Dedifferentiated amniotic fluid mesenchymal stem cell (primary cell): ENCODE measurements around the gene FOXK1.
"Not testable (repeated sequence)": the region's sequence is repeated elsewhere in the genome, so short reads cannot be mapped to it uniquely, and the experiment has no call there.

Experiments
- DNase-seq: peaks from one replicate; pipeline ENCODE4 v3.0.0-alpha.2; 2016; ENCODE audit errors: extremely low spot score

Gene FOXK1

DNA sequence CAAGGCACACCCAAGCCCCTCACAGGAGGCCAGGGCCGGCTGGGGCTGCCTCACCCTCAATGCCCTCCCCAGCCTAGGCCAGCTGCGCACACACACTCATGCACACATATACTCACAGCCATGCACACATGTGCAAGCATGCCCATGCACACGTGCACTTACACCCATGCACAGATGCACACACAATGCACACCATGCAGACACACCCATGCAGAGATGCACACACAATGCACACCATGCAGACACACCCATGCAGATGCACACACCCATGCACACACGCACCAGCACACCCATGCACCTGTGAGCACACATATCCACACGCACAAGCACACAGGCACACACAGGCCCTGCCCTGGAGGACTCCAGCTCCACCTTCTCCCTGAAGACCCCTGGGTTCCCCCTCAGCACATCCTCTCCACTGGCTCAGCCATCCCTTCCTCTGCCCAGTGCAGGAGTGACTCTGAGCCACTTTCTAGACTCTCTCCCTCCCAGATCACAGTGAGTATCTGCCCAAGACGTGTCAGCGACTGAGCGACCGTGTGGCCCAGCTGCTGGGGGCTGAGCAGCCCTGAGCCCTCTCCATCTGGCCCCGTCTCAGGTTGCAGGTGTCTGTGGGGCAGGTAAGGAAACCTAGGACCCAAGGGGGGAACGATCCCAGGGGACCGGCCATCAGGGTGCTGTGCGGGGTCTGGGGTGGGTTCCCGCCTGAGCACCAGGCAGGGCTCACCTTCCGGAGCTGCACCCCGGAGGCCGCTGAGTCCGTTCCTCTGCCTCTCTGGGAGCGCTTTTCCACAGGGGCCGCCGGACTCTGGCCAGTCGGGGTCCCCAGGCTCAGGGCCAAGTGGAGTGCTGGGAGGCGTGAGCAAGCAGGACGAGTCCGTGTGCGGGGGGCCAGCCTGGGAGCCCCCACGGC is 119.1 kb downstream of the FOXK1 start:
- no peak for DNase-seq

DNA sequence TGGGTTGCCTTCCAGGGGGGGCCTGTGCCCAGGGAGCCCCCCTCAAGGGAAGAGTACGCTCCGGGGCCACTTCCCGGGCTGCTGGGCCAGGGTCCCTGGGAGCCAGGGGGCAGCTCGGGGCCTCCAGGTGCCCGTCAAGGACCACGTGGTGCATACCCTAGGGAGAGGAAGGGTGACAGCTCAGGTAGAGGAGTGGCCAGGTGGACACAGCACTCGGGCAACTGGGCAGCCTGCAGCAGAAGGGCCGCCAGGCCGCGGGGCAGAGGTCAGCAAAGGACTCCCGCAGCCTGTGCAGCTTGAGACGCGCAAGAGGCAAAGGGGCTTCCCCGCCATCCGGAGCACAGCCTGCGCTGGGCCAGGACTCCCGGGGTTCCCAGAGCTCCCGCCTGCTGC is 119.7 kb downstream of the FOXK1 start:
- DNase-seq, result no peak

DNA sequence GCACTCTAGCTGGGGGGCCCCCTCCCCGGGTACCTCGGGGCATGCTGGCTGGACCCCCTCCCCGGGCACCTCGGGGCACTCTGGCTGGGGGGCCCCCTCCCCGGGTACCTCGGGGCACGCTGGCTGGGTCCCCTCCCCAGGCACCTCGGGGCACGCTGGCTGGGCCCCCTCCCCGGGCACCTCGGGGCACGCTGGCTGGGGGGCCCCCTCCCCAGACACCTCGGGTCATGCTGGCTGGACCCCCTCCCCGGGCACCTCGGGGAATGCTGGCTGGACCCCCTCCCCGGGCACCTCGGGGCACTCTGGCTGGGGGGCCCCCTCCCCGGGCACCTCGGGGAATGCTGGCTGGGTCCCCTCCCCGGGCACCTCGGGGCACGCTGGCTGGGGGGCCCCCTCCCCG is 120.5 kb downstream of the FOXK1 start:
- DNase-seq, result not testable (repeated sequence)

DNA sequence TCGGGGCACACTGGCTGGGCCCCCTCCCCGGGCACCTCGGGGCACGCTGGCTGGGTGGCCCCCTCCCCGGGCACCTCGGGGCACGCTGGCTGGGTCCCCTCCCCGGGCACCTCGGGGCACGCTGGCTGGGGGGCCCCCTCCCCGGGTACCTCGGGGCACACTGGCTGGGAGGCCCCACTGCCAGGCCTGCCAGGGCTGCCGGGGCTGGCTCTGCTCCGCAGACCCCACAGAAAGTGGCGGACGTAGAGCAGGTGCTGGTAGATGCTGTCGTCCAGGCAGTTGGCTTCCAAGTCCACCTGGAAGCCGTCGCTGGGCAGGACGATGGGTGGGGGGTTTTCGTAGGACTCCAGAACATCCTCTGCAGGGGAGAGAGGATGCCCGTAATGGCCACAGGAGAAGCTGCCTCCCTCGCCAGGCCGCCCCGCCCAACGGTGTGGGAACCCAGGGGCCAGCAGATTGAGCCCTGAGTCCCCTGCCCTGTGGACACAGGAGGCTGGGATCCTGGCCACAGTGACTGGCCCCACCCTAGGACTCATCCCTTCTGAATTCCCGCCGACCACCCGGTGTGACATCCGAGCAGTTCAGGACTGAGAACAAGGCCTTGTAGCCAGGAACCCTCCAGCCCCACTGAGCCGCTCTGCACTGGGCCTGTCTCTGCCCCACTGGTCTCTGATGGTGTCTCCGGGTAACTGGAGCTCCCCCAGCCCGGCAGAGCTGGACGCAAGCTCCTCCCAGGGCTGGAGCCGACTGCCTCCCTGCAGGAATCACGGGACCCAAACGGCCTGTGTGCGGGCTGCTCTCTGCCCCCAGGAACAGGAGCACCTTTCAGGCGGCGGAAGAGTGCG is 121.5 kb downstream of the FOXK1 start:
- no peak for DNase-seq

DNA sequence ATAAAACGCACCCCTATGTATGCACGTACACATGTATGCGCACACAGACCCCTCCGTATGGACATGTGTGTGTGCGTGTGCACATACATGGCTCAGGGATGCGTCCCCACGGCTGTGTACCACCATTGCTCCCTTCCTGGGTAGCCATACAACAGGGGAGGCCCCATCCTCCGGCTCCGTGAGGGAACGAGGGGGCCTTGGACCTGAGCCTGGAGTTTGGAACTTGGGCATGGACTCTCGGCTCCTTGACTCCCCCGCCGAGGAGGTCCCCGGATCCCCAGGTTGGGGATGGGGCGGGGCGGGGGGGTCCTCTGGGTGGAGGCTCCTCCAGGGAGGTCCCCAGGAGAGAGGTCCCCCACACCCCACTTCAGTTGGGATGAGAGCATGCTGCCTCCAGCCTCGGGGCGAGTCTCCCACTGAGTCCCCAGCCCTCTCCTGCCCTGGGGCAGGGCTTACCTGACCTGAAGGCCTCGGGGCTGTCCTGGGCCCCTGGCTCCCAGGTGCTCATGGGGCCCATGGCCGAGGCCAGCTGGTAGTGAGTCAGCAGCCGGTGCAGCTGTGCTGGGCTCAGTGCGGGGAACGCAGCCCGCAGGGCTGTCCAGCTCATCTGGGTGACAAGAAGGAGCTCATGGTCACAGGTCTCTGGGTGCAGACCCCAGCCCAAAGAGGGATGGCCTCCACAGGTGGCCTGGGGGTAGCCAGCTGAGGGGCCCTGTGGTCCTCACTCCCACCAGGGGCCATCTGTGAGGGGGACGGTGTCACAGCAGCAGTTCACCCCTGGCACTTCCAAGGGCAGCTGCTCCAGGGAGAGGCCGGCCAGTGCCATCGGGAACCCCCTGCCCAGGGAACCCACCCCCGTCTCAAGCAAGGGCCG is 123.3 kb downstream of the FOXK1 start:
- no peak for DNase-seq

DNA sequence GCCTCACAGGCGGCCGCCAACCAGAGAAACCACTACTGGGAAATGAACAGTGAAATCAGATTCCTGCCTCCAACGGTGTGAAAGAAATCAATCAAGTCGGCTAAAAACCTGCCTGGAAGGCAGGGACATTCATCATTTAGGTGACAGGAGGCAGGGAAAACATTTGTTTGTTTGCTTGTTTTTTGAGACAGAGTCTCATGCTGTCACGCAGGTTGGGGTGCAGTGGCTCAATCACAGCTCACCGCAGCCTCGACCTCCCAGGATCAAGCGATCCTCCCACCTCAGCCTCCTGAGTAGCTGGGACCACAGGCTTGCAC is 123.8 kb downstream of the FOXK1 start:
- DNase-seq, result no peak

DNA sequence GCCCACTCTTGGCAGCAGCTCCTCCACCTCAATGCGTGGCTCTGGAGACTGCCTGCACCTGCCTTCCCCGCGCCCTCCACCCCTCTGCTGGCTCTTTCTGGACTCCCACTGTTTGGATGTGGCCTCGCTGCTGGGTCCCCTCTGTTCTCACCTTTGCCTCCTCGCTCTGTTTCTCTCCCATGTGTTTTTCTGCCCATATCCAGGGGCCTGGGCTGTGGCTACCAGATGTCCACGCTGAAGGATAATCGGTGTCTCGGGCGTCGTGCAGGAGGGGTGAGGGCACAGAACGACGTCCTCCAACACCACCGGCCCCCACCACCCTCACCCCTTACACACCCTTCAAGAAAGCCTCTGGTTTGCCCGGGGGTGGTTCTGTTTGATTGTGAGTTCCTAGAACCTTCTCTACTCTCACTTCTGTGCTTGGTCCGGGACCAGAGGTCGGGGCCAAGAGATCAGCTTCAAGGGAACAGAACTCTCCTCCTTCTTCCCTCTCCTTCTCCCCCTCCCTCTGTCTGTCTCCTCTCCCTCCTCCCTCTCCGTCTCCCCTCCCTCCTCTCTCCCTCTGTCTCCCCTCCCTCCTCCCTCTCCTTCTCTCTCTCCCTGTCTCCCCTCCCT is 125.0 kb downstream of the FOXK1 start:
- DNase-seq, result no peak

DNA sequence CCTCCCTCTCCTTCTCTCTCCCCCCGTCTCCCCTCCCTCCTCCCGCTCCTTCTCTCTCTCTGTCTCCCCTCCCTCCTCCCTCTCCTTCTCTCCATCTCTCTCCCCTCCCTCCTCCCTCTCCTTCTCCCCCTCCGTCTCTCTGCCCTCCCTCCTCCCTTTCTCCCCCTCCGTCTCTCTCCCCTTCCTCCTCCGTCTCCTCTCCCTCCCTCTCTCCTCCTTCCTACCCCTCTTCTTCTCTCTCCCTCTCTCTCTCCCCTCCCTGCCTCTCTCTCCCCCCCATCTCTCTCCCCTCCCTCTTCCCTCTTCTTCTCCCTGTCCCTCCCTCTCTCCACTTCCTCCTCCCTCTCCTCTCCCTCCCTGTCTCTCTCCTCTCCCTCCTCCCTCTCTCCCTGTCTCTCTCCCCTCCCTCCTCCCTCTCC is 125.5 kb downstream of the FOXK1 start:
- no peak for DNase-seq

DNA sequence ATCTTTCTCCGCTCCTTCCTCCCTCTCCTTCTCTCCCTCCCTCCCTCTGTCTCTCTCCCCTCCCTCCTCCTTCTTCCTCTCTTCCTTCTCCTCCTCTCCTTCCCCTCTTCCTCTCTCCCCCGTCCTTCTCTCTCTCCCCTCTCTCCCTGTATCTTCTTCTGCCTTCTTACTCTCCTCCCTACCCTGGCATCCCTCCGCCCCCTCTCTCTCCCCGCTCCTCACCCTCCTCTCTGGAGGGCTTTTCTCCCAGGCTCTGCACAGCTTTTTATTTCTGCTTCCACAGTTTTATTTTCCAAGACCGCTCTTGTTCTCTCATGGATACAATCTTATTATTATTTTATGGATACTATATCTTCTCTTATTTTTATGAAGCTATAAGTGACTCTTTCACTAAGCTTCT is 125.9 kb downstream of the FOXK1 start:
- no peak for DNase-seq

DNA sequence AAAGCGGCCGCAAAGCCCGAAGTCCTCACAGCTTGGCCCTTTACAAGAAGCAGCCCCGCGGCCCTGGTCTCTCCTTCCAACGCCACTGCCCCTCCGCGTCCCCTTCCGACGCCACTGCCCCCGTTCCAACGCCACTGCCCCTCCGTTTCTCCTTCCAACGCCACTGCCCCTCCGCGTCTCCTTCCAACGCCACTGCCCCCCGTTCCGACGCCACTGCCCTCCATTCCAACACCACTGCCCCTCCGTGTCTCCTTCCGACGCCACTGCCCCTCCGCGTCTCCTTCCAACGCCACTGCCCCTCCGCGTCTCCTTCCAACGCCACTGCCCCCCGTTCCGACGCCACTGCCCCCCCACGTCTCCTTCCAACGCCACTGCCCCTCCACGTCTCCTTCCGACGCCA is 126.5 kb downstream of the FOXK1 start:
- no peak for DNase-seq

DNA sequence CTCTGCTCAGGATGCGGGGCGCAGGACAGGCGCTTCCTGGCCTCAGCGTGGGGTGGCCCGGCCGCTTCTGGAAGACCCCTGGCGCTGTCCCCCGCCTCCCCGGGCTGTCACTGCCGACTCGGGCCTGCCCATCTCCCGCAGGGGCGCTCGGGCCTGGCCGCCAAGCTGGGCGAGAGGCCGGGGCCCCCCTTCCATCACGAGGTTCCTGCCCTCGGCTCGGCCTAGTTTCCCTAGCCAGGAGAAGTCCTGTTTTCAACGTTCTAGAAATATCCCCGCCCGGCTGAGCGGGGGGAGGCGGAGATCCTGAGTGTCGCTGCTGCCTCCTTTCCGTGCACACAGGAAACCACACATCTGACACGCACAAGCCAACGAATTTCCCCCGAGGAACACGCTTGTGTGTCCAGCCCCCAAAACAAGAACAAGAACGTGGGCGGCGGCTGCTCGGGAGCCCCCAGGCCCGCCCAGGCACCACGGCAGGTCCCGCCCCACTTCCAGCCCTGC is 127.0 kb downstream of the FOXK1 start:
- no peak for DNase-seq

DNA sequence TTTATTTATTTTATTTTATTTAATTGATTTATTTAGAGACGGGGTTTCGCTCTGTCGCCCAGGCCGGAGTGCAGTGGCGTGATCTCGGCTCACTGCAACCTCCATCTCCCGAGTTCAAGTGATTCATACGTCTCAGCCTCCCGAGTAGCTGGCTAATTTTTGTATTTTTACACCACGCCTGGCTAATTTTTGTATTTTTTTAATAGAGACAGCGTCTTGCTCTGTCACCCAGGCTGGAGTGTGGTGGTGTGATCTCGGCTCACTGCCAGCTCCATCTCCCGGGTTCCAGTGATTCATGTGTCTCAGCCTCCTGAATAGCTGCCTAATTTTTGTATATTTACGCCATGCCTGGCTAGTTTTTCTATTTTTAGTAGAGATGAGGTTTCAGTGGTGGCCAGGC is 127.6 kb downstream of the FOXK1 start:
- no peak for DNase-seq

DNA sequence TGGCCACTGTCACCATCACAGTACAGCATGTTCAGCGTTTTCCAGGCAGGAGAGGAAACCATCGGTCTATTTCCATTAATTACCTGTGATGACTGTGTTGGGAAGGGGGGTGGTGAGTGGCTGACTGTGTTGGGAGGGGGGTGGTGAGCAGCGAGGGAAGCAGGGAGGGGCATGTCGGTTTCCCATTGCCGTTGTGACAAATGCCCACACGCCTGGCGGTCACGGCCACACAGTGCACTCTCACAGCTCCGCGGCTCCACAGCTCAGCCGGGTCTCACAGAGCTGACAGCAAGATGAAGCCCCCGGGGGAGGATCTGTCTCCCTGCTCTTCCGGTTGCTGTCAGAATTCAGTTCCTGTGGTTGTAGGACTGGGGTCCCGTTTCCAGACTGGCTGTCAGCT is 132.3 kb downstream of the FOXK1 start:
- DNase-seq, result no peak

DNA sequence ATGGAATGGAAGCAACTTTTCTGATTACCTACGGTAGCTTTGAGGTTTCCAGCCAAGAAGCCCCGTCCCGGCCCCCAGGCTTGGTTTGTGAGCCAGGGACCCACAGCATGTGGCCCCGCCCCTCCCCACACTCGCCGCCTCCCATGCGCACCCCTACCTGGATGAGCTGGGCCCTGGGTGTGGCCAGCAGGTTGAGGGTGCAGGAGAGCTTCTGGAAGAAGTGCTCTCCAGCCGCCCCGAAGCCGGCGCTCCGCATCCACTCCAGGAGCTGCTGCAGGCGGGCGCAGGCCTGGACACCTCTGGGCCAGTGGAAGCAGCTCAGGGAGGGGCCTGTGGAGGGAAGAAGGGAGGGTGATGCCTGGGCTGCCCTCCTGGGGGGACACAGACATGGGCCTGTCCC is 133.0 kb downstream of the FOXK1 start:
- DNase-seq, result no peak

DNA sequence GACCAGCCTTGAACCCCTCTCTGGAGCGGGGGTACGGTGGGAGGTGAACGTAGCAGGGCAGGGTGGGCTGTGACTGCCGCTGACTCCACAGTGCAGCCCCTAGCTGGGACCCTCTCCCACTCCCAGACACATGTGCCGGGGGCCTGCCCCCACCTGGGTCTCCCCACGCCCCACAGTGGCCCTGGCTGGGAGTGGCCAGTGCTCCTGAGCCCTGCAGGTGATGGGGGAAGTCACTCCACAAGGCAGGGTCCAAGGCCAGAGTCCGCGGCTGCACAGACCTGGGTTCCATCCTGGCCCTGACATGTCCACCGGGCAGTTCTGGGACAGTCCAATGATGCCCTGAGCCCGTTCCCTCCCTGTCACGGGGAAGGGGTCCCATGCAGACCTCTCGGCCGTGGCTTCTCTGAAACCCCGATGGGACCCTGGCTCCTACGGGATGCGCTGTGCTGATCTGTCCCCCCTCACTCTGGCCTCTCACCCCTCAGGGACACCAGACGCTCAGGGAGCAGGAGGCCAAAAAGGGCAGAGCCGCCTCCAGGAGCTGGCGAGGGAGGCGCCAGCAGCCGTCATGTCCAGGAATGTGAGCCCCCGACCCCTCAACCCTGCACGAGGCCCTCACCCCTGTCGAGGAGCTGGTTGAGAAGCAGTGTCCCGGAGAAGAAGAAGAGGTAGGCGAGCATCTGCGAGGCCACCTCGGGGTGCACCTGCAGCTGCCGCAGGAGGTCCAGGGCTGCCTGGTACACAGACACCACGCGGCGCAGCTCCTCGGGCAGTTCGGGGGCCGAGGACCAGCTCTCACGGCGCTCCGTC is 133.7 kb downstream of the FOXK1 start:
- DNase-seq, result no peak

DNA sequence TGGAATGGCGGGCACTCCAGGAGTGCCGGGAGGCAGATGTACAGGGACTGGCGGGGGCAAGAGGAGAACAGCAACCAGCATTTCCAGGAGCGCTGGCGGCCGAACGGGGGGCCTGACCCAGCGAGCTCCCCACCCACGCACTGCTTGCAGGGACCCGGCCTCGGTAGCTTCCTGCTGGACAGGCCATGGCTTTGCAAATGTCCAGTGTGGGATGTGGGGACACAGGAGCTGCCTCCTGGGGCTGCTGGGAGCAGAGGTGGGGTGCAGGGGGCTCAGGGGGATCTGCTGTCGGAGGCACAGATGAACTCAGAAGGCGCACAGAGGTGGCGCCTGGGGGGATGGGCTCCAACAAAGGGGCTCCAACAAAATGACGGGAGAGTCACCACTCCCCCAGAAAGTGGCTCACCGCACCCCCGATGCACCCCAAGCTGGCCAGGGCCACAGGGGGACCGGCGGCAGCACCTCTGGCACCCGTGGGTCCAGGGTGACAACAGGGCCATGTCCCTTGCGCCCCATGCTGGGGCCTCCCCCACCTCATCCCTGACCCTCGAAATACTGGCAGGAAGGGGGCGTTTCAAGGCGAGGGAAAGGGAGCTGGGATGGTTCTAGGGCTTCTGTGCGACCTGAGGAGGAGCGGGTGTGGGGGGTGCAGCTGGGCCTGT is 134.5 kb downstream of the FOXK1 start:
- DNase-seq, result no peak

DNA sequence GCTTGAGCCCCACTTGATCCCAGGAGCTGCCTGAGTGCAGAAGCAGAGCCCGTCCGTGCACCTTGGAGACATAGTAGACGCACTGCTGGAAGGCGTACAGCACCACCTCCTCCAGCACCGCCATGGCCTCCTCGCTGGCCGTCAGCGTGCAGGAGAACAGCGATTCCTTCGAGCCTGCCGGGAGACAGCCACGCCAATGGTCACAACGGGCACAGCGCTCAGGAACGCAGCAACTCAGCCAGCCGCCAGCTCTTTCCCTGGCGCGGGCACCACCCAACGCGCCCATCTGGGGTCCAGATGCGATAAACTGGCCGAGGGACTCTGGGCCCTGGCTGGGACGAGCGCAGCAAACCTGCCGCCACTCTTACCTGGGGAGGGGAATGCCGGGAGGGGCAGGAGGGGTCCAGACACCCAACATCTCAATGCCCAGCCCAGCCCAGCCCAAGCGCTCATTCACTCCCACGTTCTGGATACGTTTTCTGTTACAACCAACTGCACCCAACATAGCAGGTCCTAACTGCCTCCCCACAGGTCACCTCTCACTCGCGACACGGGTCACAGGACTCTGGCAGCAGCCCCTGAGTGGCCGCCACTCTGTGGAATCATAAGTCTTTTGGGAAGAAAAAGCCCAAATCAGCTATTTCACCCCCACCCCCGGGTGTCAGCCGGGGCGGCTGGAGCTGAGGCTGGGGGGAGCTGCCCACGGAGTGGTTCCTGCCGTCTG is 135.2 kb downstream of the FOXK1 start:
- no peak for DNase-seq

DNA sequence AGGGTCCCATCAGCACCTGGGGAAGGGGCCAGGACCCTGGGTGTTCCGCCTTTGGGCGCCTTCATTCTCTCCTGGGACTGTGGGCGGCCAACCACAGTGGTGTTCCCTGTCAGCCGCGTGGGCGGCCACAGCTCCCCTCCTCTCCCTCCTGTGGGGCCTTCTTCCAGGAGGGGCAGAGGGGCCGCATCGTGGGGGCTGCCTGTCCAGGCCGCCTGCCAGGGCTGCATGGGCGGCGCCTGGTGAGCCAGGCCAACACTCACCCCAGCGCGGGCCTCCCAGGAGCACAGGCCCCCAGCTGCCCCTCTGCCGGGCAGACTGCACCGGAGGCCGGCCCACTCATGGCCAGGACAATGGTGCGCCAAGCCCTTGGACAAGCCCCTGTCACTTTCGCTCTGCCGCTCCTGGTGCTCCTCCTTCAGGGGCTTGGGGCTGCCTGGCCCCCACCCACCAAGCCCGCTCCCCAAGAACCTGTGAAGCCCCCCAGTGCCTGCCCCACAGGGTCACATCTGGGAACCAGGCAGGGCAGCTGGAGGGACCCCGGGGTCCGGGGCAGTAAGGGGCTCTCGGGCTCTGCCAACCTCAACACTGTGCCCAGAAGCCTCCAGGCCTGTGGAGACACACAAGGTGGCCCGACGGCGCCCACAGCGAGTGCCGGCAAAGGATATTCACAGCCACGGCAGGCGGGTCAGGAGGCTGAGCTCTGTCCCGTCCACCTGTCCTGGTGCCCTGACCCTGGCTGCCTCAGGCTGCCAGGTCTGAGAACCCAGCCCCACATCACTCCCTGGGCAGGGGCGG is 136.1 kb downstream of the FOXK1 start:
- no peak for DNase-seq
